OCI-LY3 (cell line): ENCODE results near the gene S100A5.
A peak's percentile ranks its signal among the peaks of the same experiment; 100 is the strongest.

Experiments used
- H2AFZ ChIP-seq: fragments of 200-600, 300-600 bp; shearing (Covaris generic); 2 replicates; pipeline ENCODE4 v1.6.0; 2014; ENCODE audit warnings: antibody characterized with exemption, low read depth, low read length
- H3K27ac ChIP-seq: fragments of 200-600, 300-600 bp; sonication (generic); 2 replicates; pipeline ENCODE4 v1.5.1; 2014; ENCODE audit warnings: mild to moderate bottlenecking, low read length, moderate library complexity, mixed read lengths
- H3K27me3 ChIP-seq: fragments of 200-600, 300-600 bp; sonication (generic); 2 replicates; pipeline ENCODE4 v1.6.1; 2014; ENCODE audit warnings: low read depth, low read length, mixed read lengths
- H3K36me3 ChIP-seq: fragments of 200-600, 300-600 bp; sonication (generic); replicated peaks from 2 replicates; pipeline ENCODE3; 2014; ENCODE audit warnings: low read depth, low read length, mixed read lengths
- H3K4me1 ChIP-seq: fragments of 300-600, 200-600 bp; sonication (generic); 2 replicates; pipeline ENCODE4 v1.6.1; 2014; ENCODE audit warnings: low read length, mixed read lengths
- H3K4me2 ChIP-seq: fragments of 200-600, 300-600 bp; sonication (generic); 2 replicates; pipeline ENCODE4 v1.6.1; 2014; ENCODE audit warnings: low read length, mixed read lengths
- H3K4me3 ChIP-seq: fragments of 300-600, 200-600 bp; sonication (generic); 2 replicates; pipeline ENCODE4 v1.5.1; 2014; ENCODE audit warnings: antibody characterized with exemption, mild to moderate bottlenecking, low read length, moderate library complexity
- H3K79me2 ChIP-seq: fragments of 300-600, 200-600 bp; shearing (Covaris generic); 2 replicates; pipeline ENCODE4 v1.6.1; 2014; ENCODE audit warnings: mild to moderate bottlenecking, low read length, mixed read lengths
- H3K9ac ChIP-seq: fragments of 300-600, 200-600 bp; shearing (Covaris generic); 2 replicates; pipeline ENCODE4 v1.6.0; 2014; ENCODE audit warnings: mild to moderate bottlenecking, low read length, moderate library complexity
- H3K9me3 ChIP-seq: fragments of 200-600, 300-600 bp; shearing (Covaris generic); 2 replicates; pipeline ENCODE4 v1.6.1; 2014; ENCODE audit warnings: low read length, mixed read lengths; ENCODE audit not compliant: insufficient read depth
- H4K20me1 ChIP-seq: fragments of 200-600, 300-600 bp; sonication (generic); 2 replicates; pipeline ENCODE4 v1.6.1; 2016; ENCODE audit warnings: low read length, mixed read lengths; ENCODE audit not compliant: insufficient read depth
- EZH2phosphoT487 ChIP-seq: fragments of 200-600 bp; shearing (Covaris generic); IDR thresholded peaks from 2 replicates; pipeline ENCODE4 v1.6.1; 2018; ENCODE audit warnings: antibody characterized with exemption, mixed run types, low read depth
- TF ChIP-seq, protein P1 (sequence below): fragments of 200-600, 300-600 bp; sonication (generic); IDR thresholded peaks from 2 replicates; pipeline ENCODE4 v1.5.1; 2014; ENCODE audit warnings: antibody characterized with exemption, low read length, low read depth

Gene S100A5

DNA sequence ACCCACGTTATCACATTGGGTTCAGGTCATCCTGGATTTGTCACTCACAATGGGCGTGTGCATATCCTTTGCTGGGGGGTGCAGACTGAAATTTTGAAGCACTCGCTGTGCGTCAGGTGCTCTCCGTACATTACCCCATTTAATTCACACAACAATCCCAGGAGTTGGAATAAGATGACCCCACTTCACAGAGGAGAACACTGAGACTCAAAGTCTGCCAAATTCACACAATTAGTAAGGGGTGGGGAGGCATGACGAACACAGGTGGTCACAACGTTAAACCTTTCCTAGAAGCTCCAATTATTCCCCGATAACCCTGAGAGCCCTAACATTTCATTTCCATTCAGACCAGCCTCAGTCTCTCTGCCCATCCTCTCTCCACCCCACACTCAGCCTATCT, 28.7 kb upstream of the S100A5 start:
- no peaks in the 10 kb centered on the region for H3K79me2 ChIP-seq
- 0 out of 2 replicates have a peak, but pooled peaks cover 5% of the 10 kb centered on the region for H3K27me3 ChIP-seq
- TF ChIP-seq, protein P1, sequence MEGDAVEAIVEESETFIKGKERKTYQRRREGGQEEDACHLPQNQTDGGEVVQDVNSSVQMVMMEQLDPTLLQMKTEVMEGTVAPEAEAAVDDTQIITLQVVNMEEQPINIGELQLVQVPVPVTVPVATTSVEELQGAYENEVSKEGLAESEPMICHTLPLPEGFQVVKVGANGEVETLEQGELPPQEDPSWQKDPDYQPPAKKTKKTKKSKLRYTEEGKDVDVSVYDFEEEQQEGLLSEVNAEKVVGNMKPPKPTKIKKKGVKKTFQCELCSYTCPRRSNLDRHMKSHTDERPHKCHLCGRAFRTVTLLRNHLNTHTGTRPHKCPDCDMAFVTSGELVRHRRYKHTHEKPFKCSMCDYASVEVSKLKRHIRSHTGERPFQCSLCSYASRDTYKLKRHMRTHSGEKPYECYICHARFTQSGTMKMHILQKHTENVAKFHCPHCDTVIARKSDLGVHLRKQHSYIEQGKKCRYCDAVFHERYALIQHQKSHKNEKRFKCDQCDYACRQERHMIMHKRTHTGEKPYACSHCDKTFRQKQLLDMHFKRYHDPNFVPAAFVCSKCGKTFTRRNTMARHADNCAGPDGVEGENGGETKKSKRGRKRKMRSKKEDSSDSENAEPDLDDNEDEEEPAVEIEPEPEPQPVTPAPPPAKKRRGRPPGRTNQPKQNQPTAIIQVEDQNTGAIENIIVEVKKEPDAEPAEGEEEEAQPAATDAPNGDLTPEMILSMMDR: no peak
- TF ChIP-seq EZH2phosphoT487: no peak
- no peaks in the 10 kb centered on the region for H3K9me3 ChIP-seq
- H3K9ac ChIP-seq: no peak overlapping the region
- H4K20me1 ChIP-seq: no peaks in the 10 kb centered on the region
- no peak overlapping the region for H3K4me2 ChIP-seq
- H3K27ac ChIP-seq: no peak overlapping the region
- H2AFZ ChIP-seq: peak overlapping the region; percentile 40; the same call in 1 of the 2 replicates
- no peaks in the 10 kb centered on the region for H3K36me3 ChIP-seq
- H3K4me1 ChIP-seq: peaks cover 55% of the 10 kb centered on the region
- H3K4me3 ChIP-seq: no peak overlapping the region

DNA sequence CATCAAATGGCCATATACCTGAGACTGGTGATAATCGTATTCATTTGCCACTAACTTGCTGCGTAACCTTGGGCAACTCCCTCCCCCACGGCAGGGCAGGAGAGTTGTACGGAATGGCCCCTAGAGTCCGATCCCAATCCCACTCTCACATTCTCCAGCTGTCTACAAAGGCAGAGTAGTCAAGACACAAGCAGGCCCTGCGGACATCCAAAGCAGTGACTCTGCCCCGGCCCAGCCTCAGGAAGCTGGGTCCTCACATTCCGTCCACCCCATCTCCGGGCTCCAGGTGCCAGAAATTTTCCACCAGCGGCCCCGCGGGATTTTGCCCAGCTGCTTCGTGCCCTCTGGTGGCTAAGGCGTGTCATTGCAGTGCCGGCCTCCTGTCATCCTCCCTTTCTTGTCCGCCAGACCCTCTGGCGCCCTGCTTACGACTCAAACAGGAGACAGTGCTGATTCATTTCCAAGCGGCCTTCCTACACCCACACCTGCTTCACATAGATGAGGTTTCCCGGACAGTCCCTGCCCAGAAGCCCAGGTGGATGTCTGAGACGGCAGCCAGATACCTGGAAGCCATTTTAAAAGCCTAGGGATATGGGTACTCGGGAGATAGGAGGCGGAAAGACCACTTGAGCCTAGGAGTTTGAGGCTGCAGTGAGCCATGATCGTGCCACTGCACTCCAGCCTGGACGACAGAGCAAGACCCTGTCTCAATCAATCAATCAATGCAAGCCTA, 27.8 kb upstream of the S100A5 start:
- Histone ChIP-seq H2AFZ (peak overlapping the region; percentile 99), H3K4me3 (peak overlapping the region; percentile 73), H3K9me3 (no peaks in the 10 kb centered on the region), H3K4me2 (peak overlapping the region; percentile 89), H3K27me3 (0 out of 2 replicates have a peak, but pooled peaks cover 5% of the 10 kb centered on the region), H3K27ac (no peak overlapping the region), H3K9ac (peak overlapping the region; percentile 58), H3K4me1 (peaks cover 54% of the 10 kb centered on the region), H4K20me1 (no peaks in the 10 kb centered on the region), H3K79me2 (no peaks in the 10 kb centered on the region), H3K36me3 (no peaks in the 10 kb centered on the region)
- no peak for TF ChIP-seq EZH2phosphoT487
- TF ChIP-seq, protein P1: peak; percentile 99

DNA sequence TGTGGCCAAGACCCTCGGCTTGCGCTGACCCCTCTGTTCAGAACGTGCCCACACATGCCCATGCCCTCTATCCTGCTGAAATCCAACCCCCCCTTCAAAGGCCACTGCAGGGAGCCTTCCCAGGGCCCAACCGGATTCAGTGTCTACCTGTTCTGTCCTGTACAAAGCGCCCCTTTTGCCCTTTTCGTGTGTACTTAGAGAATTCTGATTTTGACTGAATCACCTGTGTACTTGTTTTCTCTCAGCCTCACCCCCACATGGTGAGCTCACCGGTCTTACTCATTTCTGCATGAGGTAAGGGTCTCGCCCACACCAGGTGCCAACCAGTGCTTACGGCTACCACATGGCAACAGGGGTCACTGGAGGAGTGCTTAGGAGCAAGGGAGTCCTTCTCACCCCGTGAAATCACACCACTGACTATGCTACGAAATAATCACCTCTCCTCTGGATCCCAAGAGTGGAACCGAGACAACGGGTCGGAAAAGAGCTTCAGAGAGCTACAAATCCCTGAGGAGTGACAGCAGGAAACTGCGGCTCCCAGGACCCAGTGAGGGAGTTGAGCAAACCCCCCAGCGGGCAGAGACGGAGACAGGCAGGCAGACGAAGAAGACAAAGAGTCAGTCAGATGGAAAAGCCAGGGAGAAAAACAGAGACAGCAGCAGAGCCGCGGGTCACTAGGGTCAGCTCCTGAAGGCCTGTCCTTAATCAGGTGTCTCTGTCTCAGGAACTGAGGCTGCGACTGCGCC, 27.1 kb upstream of the S100A5 start:
- Histone ChIP-seq H3K27ac (no peak overlapping the region), H3K9me3 (no peaks in the 10 kb centered on the region), H3K4me2 (peak overlapping the region; percentile 89), H3K4me1 (peaks cover 47% of the 10 kb centered on the region), H4K20me1 (no peaks in the 10 kb centered on the region), H3K4me3 (peak overlapping the region; percentile 73), H3K79me2 (no peaks in the 10 kb centered on the region), H3K9ac (peak overlapping the region; percentile 58; the same call in 1 of the 2 replicates), H3K36me3 (no peaks in the 10 kb centered on the region), H3K27me3 (0 out of 2 replicates have a peak, but pooled peaks cover 5% of the 10 kb centered on the region), H2AFZ (peak overlapping the region; percentile 99)
- TF ChIP-seq, protein P1: no peak
- TF ChIP-seq EZH2phosphoT487: no peak
